Measurements from ENCODE around the gene CAPN3. TPM values are rescaled to one million over a fixed set of nuclear protein-coding genes. Genes with fewer than 3 reads are reported as not detected.

The CAPN3 gene
- polyA plus RNA-seq, 2 of the 4 experiments (the other 2 are of a cell fraction) = 0.25 to 1.1 TPM

- Histone ChIP-seq H3K9me3 (no peaks in the 10 kb centered on the region), H3K4me1 (no peaks in the 10 kb centered on the region), H3K4me3 (no peak overlapping the region), H3K4me2 (no peak overlapping the region), H3K27ac (no peak overlapping the region)
- ATAC-seq = no peak
- DNase-seq (ENCODE audit: low read depth in 1 of 2, low spot score in 1 of 2) = no peak
- no peak for FAIRE-seq
- no peak for TF ChIP-seq KDM5A (IDR thresholded peaks at IDR 0.05)
- TF ChIP-seq JUN (IDR thresholded peaks at IDR 0.05) = no peak
- TF ChIP-seq CBX2 (IDR thresholded peaks at IDR 0.05; ENCODE audit: borderline replicate concordance, low read depth) = no peak
- TF ChIP-seq HDAC2 (IDR thresholded peaks at IDR 0.05) = no peak
- TF ChIP-seq RNF2 (IDR thresholded peaks at IDR 0.05; ENCODE audit: borderline replicate concordance, low read depth) = no peak
- TF ChIP-seq HOXB5 (CRISPR knock-in tag; IDR thresholded peaks at IDR 0.05) = no peak
- no peak for TF ChIP-seq SMC3 (IDR thresholded peaks at IDR 0.05)
- no peak for TF ChIP-seq MAZ (IDR thresholded peaks at IDR 0.05; ENCODE audit: borderline replicate concordance, low read depth, low read length)
- TF ChIP-seq NR3C1 (IDR thresholded peaks at IDR 0.05) = no peak
- TF ChIP-seq SREBF2 (IDR thresholded peaks at IDR 0.05) = no peak
- CTCF ChIA-PET = no interaction called here
- POLR2A ChIA-PET = no interaction called here
- 87% methylated on average over 3 of the region's 3 CpGs for WGBS (ENCODE audit: missing lambda C conversion rate)
Measured at GRCh38 chr15:42363487-42363886, 4.2 kb downstream of the CAPN3 start.

GRCh38 chr15:42363942-42364341, 4.6 kb downstream of the CAPN3 start:
- Histone ChIP-seq H3K27ac (no peak overlapping the region), H3K9me3 (no peaks in the 10 kb centered on the region), H3K4me2 (no peak overlapping the region), H3K4me1 (no peaks in the 10 kb centered on the region), H3K4me3 (no peak overlapping the region)
- no peak for ATAC-seq
- no peak for FAIRE-seq
- POLR2A ChIA-PET = no interaction called here
- CTCF ChIA-PET = no interaction called here
- no peak for TF ChIP-seq JUN (IDR thresholded peaks at IDR 0.05)
- TF ChIP-seq HMGXB4 (CRISPR knock-in tag; IDR thresholded peaks at IDR 0.05; ENCODE audit: borderline replicate concordance) = no peak
- no peak for TF ChIP-seq SMC3 (IDR thresholded peaks at IDR 0.05)
- no peak for TF ChIP-seq NFE2L2 (conservative IDR thresholded peaks at IDR 0.05; ENCODE audit: low read length)
- TF ChIP-seq TFCP2L1 (CRISPR knock-in tag; IDR thresholded peaks at IDR 0.05) = no peak
- no peak for TF ChIP-seq HOXA7 (CRISPR knock-in tag; IDR thresholded peaks at IDR 0.05)
- no peak for TF ChIP-seq ZC3H11A (IDR thresholded peaks at IDR 0.05)
- no peak for TF ChIP-seq ESRRA (IDR thresholded peaks at IDR 0.05; ENCODE audit: borderline replicate concordance, low read length)
- TF ChIP-seq MAX (IDR thresholded peaks at IDR 0.05) = no peak
- no peak for DNase-seq (ENCODE audit: low read depth in 1 of 2, low spot score in 1 of 2)

- DNase-seq (ENCODE audit: low read depth in 1 of 2, low spot score in 1 of 2) = no peak
- POLR2A ChIA-PET = no interaction called here
- ATAC-seq = no peak
- FAIRE-seq = no peak
- H3K4me2 ChIP-seq = no peak overlapping the region
- TF ChIP-seq HMGXB4 (CRISPR knock-in tag; IDR thresholded peaks at IDR 0.05; ENCODE audit: borderline replicate concordance) = no peak
- no peak for TF ChIP-seq EP300 (IDR thresholded peaks at IDR 0.05)
- TF ChIP-seq CBX8 (IDR thresholded peaks at IDR 0.05) = no peak
- TF ChIP-seq FOSB (CRISPR knock-in tag; IDR thresholded peaks at IDR 0.05) = no peak
- TF ChIP-seq ESRRA (IDR thresholded peaks at IDR 0.05; ENCODE audit: borderline replicate concordance, low read length) = no peak
- no peak for TF ChIP-seq GATA3 (IDR thresholded peaks at IDR 0.05; ENCODE audit: borderline replicate concordance)
- TF ChIP-seq PBX3 (IDR thresholded peaks at IDR 0.05) = no peak
- no peak for TF ChIP-seq RCOR1 (IDR thresholded peaks at IDR 0.05; ENCODE audit: low read depth, low read length)
- TF ChIP-seq ATOH8 (CRISPR knock-in tag; IDR thresholded peaks at IDR 0.05; ENCODE audit: low read depth) = no peak
- TF ChIP-seq TFCP2L1 (CRISPR knock-in tag; IDR thresholded peaks at IDR 0.05) = no peak
- no peak for TF ChIP-seq CEBPB (IDR thresholded peaks at IDR 0.05)
- TF ChIP-seq HES2 (IDR thresholded peaks at IDR 0.05) = no peak
- no peak for TF ChIP-seq NPAS2 (CRISPR knock-in tag; IDR thresholded peaks at IDR 0.05; ENCODE audit: borderline replicate concordance)
- TF ChIP-seq FOXS1 (CRISPR knock-in tag; IDR thresholded peaks at IDR 0.05) = no peak
- no peak overlapping the region for H3K4me3 ChIP-seq
- no peaks in the 10 kb centered on the region for H3K4me1 ChIP-seq
- H3K9me3 ChIP-seq = no peaks in the 10 kb centered on the region
- WGBS (ENCODE audit: missing lambda C conversion rate) = 20% methylated on average over 1 of the region's 1 CpG
- CTCF ChIA-PET = interaction anchor here (0.6 to 1.7 kb wide), 2 partner anchors 21 to 658 kb away, joined by 4 read pairs; no protein-coding TSS in a partner anchor
- no peak overlapping the region for H3K27ac ChIP-seq
Measured at GRCh38 chr15:42364529-42364928, 5.2 kb downstream of the CAPN3 start.
